LNCAP (cell line): Measurements from ENCODE around the gene HIPK2.

Experiments used
- TF ChIP-seq, protein P1 (sequence below): fragments of 450-650 bp; IDR thresholded peaks from 2 replicates; pipeline ENCODE4 v1.5.1; 2017; ENCODE audit warnings: mild to moderate bottlenecking

Gene HIPK2

DNA sequence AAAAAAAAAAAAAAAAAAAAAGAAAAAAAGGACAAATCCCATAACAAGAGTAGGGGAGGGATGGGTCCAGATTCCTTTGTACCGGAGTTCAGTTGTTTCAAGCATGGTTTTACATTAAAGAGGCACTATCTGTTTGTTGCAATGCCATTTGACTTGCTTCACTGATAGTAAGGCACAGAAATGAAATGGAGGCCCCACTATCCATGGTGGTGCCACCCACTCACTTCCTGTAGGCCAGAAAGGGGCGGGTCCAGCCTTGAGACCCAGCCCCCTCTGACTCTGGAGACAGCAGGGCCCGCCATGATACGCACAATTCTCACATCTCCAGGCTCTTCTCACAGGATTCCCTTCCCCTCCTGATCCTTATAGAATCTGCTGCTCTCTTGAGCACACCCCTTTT lies 154.3 kb downstream of the HIPK2 start:
- TF ChIP-seq, protein P1, sequence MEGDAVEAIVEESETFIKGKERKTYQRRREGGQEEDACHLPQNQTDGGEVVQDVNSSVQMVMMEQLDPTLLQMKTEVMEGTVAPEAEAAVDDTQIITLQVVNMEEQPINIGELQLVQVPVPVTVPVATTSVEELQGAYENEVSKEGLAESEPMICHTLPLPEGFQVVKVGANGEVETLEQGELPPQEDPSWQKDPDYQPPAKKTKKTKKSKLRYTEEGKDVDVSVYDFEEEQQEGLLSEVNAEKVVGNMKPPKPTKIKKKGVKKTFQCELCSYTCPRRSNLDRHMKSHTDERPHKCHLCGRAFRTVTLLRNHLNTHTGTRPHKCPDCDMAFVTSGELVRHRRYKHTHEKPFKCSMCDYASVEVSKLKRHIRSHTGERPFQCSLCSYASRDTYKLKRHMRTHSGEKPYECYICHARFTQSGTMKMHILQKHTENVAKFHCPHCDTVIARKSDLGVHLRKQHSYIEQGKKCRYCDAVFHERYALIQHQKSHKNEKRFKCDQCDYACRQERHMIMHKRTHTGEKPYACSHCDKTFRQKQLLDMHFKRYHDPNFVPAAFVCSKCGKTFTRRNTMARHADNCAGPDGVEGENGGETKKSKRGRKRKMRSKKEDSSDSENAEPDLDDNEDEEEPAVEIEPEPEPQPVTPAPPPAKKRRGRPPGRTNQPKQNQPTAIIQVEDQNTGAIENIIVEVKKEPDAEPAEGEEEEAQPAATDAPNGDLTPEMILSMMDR: no peak

DNA sequence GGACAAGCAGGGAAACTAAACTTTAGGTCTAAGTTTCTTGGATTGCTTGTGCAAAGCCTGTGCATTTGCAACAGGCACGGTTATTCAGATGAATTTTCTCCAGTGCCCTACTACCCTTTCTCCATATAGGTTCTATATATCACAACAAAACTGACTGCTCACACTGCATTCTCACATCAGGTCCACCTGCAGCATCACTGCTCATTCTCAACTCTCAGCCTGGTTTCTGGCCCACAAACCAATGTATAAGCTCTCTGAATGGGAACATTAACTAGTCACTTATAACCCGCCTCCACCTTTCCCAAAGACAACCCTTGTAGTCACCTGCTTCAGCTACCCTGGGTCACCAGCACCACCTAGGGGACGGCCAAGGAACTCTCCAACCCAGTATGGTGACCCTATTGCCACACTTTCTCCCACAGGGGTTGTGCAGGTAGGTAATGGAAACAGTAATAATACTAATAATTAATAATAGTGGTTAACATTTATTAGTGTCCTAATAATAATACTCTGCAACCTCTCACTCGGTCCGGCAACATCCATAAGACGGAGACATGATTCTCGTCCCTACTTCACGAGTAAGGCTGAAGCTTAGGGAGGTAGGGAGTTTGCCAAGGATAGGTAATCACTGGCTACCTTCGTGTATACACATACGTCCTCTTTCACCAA lies 157.0 kb downstream of the HIPK2 start:
- TF ChIP-seq, protein P1: peak; percentile 77

DNA sequence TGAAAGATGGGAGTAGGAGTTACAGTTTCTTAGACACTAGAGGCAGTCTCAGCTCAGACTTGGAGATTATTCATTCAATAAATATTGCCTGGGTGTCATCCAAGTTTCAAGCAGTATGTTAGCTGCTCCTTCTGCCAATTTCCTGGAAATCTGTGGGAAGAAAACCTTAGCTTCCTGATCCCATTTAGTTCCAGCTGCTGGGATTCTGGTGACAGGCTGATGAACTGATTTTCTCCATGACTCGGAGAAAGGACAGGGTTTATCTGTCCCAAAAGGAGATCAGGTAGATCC lies 158.5 kb downstream of the HIPK2 start:
- TF ChIP-seq, protein P1: no peak

DNA sequence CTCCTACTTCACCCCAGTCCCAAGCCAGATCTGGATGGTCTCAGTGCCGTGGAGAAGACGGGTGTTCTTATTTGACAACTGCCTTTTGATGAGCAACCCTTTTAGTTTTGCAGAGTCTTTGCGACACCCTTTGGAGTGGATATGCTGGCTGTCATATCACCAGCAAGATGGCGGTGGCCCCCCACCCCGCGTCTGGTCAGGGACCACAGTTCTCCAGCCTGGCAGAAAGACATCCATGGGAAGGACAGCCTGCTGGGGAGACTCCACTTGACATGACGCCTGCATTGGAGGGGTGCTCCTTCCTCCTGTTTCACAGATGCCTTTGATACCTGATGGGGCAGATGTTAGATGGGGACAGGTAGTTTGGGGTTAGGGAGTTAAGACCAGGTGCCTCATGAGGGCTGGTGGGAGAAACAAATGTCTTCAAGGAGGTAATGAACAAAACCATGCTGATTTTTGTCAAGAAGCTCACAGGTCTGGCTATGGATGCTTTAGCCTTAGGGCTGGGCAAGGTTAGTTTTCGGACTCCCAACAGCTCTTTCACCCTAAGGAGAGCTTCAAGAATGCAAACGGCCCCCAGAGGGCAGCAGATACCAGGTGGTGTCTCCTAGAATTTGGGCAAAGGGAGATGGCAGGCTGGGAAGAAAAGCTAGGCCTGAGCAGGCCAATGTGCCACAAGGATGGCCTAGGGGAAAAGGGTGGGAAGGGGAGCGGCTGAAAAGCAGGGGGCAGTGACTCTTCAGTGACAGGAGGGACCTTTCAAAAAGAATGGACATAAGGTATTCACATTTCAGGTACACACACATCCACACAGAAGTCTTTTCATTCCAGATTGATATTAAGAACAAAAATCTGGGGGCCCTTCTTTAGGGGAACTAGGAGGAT lies 159.1 kb downstream of the HIPK2 start:
- TF ChIP-seq, protein P1: peak; percentile 75

DNA sequence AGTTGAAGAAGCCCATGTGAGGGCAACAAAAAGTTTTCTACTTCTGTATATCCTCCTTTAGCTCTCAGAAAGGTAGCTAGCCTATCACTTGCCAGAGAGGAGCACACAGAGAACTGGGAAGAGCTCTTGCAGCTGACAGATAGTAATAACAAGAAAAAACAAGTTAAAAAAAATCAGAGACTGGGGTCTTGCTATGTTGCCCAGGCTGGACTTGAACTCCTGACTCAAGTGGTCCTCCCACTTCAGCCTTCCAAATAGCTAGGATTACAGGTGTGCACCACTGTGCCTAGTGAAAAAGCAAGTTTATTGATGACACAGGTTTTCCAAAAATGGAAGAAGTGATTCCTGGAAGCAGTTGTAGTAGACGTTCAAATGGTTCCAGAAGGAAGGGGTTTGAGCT lies 160.7 kb downstream of the HIPK2 start:
- TF ChIP-seq, protein P1: no peak

DNA sequence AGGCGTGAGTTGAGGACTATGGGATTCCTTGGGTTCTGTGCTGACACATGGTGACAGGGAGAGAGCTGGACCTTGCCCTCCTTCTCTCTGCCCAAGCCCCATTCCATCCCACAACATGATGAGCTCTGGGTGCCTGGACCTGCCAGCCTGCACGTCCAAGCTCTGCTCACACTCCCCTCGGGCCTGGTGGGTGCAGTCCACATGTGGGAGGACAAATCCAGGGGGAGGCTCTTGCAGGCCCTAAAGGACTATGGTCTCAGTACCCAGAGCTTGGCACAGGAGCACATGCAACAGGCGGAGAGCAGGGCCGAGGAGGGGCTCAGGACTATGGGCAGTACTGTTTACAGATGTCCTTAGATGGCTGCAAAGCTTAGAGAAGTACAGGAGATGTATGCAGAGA lies 162.9 kb downstream of the HIPK2 start:
- TF ChIP-seq, protein P1: no peak

DNA sequence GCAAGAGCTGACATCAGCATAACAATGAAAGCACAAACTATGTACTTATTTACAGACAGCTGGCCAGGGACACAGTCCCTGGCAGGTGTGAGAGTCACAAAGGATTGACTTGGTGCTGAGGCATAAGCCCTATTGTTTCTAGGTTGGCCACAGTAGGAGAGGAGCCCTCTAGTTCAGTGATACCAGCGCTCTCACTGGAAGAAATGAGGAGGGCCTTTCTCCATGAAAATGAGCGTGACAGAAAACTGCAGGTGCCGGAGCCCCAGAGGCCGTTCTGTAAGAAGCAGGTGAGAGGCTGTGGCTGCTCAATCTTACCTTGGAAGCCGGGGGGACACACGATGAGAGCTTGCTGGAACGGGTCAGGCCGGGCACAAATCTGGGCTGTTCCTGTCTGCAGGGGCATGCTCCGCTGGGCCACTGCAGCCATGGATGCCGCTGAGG lies 163.8 kb downstream of the HIPK2 start:
- TF ChIP-seq, protein P1: no peak
